Measurements from ENCODE around the gene SPA17.

DNA sequence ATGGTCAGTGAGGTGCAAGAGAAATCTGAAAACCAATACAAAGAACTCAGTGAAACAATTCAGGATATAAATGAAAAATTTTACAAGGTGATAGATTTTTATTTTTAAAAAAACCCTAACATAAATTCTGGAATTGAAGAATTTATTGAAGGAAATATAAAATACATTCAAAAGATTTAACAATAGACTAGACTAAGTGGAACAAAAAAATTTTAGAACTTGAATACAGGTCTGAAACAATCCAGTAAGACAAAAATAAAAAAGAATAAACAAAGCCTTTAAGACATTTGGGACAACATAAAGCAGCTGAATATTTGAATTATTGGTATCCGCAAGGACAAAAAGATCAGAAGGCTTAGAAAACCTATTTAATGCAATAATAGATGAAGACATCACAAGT is 8.7 kb downstream of the SPA17 start:
- TF ChIP-seq, protein P1, sequence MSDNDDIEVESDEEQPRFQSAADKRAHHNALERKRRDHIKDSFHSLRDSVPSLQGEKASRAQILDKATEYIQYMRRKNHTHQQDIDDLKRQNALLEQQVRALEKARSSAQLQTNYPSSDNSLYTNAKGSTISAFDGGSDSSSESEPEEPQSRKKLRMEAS (CRISPR knock-in tag; IDR thresholded peaks at IDR 0.05), result no peak
- no peak for TF ChIP-seq BRD4 (IDR thresholded peaks at IDR 0.05)
- no peak for TF ChIP-seq GATAD2B (IDR thresholded peaks at IDR 0.05; ENCODE audit: borderline replicate concordance)
- TF ChIP-seq CTBP1 (IDR thresholded peaks at IDR 0.05; ENCODE audit: borderline replicate concordance), result no peak

All from K562 (cell line).